ENCODE results near the gene HERC6. TPM values are rescaled to one million over a fixed set of nuclear protein-coding genes. Genes with fewer than 3 reads are reported as not detected.
"Not testable (repeated sequence)": the region's sequence is repeated elsewhere in the genome, so short reads cannot be mapped to it uniquely, and the experiment has no call there.

Gene HERC6
- total RNA-seq, 4 donors from 2014 or later: 0.46 to 8.8 (median 4.3) TPM

GRCh38 chr4:88418411-88418810 lies 39.8 kb downstream of the HERC6 start:
- WGBS, 2 donors: 77 to 82% methylated on average over 3 of the region's 3 CpGs
- TF ChIP-seq, protein P1, sequence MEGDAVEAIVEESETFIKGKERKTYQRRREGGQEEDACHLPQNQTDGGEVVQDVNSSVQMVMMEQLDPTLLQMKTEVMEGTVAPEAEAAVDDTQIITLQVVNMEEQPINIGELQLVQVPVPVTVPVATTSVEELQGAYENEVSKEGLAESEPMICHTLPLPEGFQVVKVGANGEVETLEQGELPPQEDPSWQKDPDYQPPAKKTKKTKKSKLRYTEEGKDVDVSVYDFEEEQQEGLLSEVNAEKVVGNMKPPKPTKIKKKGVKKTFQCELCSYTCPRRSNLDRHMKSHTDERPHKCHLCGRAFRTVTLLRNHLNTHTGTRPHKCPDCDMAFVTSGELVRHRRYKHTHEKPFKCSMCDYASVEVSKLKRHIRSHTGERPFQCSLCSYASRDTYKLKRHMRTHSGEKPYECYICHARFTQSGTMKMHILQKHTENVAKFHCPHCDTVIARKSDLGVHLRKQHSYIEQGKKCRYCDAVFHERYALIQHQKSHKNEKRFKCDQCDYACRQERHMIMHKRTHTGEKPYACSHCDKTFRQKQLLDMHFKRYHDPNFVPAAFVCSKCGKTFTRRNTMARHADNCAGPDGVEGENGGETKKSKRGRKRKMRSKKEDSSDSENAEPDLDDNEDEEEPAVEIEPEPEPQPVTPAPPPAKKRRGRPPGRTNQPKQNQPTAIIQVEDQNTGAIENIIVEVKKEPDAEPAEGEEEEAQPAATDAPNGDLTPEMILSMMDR (IDR thresholded peaks at IDR 0.05): no peak
- TF ChIP-seq POLR2A (IDR thresholded peaks at IDR 0.05): no peak
- H3K4me3 ChIP-seq (ENCODE audit: low read depth, poor library complexity, severe bottlenecking): no peak overlapping the region
- no peak for DNase-seq (ENCODE audit: low spot score in 2 of 2)
- intact Hi-C loops (cut with DNase I; ENCODE audit: low total_unique reads): no loop called here

GRCh38 chr4:88419874-88420273 lies 41.2 kb downstream of the HERC6 start:
- WGBS, 2 donors: 88 to 89% methylated on average over 5 of the region's 5 CpGs
- TF ChIP-seq, protein P1 (IDR thresholded peaks at IDR 0.05): no peak
- no peak for DNase-seq (ENCODE audit: low spot score in 2 of 2)
- H3K4me3 ChIP-seq (ENCODE audit: low read depth, poor library complexity, severe bottlenecking): no peak overlapping the region
- intact Hi-C loops (cut with DNase I; ENCODE audit: low total_unique reads): no loop called here

DNA sequence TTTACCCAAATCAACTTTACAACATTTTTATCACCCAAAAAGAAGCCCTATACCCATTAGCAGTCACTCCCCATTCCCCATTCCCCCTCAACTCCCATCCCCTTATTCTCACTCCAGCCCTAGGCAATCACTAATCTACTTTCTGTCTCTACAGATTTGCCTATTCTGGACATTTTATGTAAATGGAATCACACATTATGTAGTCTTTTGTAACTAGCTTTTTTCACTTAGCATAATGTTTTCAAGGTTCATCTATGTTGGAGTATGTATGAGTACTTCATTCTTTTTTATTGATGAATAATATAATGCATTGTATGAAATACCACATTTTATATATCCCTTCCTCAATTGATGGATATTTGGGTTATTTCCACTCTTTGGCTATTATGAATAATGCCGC lies 42.2 kb downstream of the HERC6 start:
- no peak for DNase-seq (ENCODE audit: low spot score in 2 of 2)
- TF ChIP-seq POLR2A (IDR thresholded peaks at IDR 0.05): no peak
- TF ChIP-seq, protein P1 (IDR thresholded peaks at IDR 0.05): no peak
- intact Hi-C loops (cut with DNase I; ENCODE audit: low total_unique reads): no loop called here
- 97 to 100% methylated on average over 1 of the region's 1 CpG for WGBS, 2 donors
- no peak overlapping the region for H3K4me3 ChIP-seq (ENCODE audit: low read depth, poor library complexity, severe bottlenecking)

DNA sequence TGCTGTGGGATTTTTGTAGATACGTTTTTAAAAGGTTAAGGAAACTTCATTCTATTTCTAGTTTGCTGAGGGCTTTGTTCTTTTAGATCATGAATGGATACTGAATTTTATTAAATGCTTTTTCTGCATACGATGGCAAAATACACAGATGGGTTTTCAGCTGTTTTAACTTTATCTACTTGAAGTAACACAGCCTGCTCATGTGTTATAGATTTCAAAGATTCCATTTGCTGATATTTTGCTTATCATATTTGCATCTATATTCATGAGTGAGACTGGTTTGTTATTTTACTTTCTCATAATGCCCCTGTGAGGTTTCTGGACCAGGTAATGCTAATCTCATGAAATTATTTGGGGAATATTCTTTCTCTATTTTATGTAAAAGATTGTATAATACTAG lies 43.8 kb downstream of the HERC6 start:
- TF ChIP-seq, protein P1 (IDR thresholded peaks at IDR 0.05): no peak
- TF ChIP-seq POLR2A (IDR thresholded peaks at IDR 0.05): no peak
- intact Hi-C loops (cut with DNase I; ENCODE audit: low total_unique reads): no loop called here
- DNase-seq (ENCODE audit: low spot score in 2 of 2): no peak
- no peak overlapping the region for H3K4me3 ChIP-seq (ENCODE audit: low read depth, poor library complexity, severe bottlenecking)
- whole genome bisulfite sequencing, 2 donors: 79 to 83% methylated on average over 2 of the region's 2 CpGs

GRCh38 chr4:88429401-88429800 lies 50.7 kb downstream of the HERC6 start:
- intact Hi-C loops (cut with DNase I; ENCODE audit: low total_unique reads): no loop called here
- no peak overlapping the region for H3K4me3 ChIP-seq (ENCODE audit: low read depth, poor library complexity, severe bottlenecking)
- WGBS, 2 donors: 41% methylated on average over 1 of the region's 1 CpG
- no peak for TF ChIP-seq POLR2A (IDR thresholded peaks at IDR 0.05)
- TF ChIP-seq, protein P1 (IDR thresholded peaks at IDR 0.05): no peak
- no peak for DNase-seq (ENCODE audit: low spot score in 2 of 2)

DNA sequence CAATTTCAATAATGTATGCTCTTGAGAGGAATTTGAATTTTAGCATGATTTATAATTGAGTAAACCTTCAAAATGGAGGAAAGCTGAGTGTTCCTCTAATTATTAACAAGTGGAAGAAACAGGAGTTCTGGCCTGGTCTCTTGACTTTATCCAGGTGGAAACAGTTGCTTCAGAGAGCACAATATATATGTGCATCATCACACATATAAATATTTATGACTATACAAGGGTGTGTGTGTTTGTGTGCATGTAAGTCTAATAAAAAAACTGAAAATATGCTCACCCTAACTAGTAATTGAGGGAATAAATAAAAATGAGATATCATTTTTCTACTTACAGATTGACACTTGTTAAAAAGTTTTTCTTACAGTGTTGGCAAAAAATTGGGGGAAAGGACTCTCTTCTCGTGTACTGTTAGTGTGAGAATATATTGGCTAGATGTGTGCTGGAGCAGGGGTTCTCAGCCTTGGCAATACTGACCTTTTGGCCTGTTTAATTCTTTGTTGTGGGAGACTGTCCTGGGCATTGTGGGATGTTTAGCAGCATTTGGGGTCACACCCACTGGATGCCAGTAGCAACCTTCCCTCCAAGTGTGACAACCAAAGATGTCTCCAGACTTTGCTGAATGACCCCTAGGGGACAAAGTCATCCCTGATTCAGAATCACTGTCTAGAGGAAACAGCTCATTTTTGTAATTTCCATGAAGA lies 57.5 kb downstream of the HERC6 start:
- TF ChIP-seq POLR2A (IDR thresholded peaks at IDR 0.05): no peak
- TF ChIP-seq, protein P1 (IDR thresholded peaks at IDR 0.05): no peak
- no peak overlapping the region for H3K4me3 ChIP-seq (ENCODE audit: low read depth, poor library complexity, severe bottlenecking)
- WGBS, 2 donors: 89 to 93% methylated on average over 1 of the region's 1 CpG
- intact Hi-C loops (cut with DNase I; ENCODE audit: low total_unique reads): no loop called here
- no peak for DNase-seq (ENCODE audit: low spot score in 2 of 2)

GRCh38 chr4:88437873-88438272 lies 59.2 kb downstream of the HERC6 start:
- WGBS, 2 donors: 96 to 98% methylated on average over 4 of the region's 4 CpGs
- H3K4me3 ChIP-seq (ENCODE audit: low read depth, poor library complexity, severe bottlenecking); intact Hi-C loops (cut with DNase I; ENCODE audit: low total_unique reads); DNase-seq (ENCODE audit: low spot score in 2 of 2): not testable (repeated sequence)
